GM12874 (cell line): Measurements from ENCODE around the gene TIAM2.

Experiments
- TF ChIP-seq, protein P1 (sequence below): IDR thresholded peaks from 2 replicates; pipeline ENCODE4 v1.5.1; 2011; ENCODE audit warnings: low read depth, mild to moderate bottlenecking, control low read depth, low read length, moderate library complexity; ENCODE audit not compliant: insufficient read depth

TIAM2 gene

DNA sequence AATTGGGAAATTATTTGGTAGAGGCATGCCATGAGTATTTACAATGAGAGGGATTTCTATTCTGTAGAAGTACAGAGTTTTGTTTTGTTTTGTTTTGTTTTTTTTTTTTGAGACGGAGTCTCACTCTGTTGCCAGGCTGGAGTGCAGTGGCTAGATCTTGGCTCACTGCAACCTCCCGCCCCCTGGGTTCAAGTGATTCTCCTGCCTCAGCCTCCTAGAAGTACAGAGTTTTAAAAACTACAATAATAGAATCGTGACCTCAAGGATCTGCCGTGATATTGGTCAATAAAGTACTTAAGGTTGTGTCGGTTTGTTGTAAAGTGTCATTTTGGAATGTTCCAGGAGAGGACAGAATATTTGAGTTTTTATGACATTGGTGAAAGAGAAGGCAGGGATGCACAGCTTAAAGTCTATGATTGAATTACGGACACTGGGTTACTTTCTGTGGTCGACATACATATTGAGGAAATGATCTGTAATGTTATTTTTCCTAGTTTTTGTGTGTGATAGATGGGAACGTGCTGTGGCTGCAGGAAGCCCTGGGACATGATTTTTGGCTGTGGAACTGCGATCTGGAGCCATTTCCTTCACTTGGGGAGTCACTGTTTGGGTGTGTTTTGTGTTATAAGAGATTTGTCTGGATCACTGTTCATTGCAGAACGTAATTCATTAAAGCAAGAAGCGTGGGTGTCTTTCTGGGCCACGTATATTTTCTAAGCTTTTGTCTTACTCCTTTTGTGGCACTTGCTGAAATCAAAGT is 59.6 kb downstream of the TIAM2 start:
- TF ChIP-seq, protein P1, sequence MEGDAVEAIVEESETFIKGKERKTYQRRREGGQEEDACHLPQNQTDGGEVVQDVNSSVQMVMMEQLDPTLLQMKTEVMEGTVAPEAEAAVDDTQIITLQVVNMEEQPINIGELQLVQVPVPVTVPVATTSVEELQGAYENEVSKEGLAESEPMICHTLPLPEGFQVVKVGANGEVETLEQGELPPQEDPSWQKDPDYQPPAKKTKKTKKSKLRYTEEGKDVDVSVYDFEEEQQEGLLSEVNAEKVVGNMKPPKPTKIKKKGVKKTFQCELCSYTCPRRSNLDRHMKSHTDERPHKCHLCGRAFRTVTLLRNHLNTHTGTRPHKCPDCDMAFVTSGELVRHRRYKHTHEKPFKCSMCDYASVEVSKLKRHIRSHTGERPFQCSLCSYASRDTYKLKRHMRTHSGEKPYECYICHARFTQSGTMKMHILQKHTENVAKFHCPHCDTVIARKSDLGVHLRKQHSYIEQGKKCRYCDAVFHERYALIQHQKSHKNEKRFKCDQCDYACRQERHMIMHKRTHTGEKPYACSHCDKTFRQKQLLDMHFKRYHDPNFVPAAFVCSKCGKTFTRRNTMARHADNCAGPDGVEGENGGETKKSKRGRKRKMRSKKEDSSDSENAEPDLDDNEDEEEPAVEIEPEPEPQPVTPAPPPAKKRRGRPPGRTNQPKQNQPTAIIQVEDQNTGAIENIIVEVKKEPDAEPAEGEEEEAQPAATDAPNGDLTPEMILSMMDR: no peak

DNA sequence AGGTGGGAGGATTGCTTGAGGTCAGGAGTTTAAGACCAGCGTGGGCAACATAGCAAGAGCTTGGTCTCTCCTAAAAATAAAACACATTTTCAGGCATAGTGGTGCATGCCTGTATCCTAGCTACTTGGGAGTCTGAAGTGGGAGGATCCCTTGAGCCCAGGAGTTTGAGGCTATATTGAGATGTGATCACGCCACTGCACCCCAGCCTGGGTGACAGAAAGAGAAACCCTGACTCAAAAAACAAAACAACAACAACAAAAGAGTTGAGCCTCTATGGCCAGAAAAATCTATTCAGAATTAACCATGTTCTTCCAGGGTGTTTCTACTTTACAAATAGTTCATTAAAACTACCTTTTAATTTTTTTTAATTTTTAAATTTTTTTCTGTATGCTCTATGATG is 60.6 kb downstream of the TIAM2 start:
- TF ChIP-seq, protein P1: no peak

DNA sequence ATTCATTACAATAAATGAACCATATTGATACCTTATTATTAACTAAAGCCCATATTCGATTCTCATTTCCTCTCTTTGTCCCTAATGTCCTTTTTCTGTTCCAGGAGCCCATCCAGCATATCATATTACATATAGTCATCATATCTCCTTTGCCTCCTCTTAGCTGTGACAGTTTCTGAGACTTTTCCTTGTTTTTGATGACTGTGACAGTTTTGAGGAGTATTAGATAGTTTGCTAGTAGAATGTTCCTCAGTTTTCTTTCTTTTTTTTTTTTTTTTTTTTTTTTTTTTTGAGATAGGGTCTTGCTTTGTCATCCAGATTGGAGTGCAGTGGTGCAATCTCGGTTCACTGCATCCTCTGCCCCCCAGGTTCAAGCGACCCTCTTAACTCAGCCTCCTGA is 61.6 kb downstream of the TIAM2 start:
- TF ChIP-seq, protein P1: no peak

DNA sequence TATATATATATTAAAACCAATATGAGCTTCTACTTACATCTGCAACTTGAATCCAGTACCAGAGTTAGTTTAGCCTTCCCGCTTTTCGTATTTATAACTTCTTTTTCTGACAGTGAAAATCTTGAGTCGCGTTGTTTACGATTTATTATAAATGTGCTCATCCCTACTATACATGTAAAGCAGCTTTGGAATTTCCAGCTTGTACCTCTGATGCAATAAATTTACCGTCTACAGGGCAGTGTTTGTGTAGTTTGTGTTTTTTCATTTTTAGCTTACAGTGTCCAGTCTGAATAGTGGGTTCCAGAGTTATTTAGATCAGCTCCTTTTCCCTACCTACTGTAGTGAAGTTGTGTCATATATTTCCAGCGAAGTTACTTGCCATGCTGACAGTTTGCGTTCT is 66.3 kb downstream of the TIAM2 start:
- TF ChIP-seq, protein P1: no peak

DNA sequence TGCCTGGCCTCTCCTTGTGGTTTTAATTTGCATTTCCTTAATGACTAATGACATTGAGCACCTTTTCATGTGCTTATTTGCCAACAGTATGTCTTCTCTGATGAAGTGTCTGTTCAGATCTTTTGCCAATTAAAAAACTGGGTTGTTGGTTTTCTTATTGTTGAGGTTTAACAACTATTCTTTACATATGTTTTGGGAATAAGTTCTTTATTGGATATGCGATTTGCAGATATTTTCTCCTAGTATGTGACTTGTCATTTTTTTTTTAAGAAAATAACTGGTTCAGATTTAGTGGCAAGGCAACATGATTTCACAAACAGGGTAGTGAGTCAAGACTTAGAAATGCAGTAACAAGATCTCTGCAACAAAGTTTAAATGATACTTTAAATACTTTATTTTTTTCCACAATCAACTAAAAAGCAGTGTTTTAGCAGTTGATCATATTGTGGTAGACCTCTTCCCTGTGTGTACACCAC is 67.8 kb downstream of the TIAM2 start:
- TF ChIP-seq, protein P1: no peak

DNA sequence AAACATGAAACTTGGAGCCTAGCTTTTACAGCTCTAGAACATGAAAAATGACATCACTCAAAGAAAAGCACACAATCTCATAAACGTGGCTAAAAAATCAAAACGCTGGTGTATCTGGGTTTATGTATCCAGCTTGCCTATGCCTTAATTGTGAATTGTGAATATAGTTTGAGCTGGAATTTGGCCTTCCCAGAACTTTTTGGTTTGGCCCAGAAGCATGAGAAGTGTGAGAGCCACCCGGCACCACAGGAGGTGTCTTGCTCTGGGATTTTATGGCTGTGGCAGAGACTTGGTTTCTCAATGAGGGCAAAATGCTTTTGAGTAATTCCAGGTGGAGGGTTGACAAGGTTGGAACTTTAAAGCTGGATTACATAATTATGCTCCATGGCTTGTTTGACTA is 69.2 kb downstream of the TIAM2 start:
- TF ChIP-seq, protein P1: no peak

DNA sequence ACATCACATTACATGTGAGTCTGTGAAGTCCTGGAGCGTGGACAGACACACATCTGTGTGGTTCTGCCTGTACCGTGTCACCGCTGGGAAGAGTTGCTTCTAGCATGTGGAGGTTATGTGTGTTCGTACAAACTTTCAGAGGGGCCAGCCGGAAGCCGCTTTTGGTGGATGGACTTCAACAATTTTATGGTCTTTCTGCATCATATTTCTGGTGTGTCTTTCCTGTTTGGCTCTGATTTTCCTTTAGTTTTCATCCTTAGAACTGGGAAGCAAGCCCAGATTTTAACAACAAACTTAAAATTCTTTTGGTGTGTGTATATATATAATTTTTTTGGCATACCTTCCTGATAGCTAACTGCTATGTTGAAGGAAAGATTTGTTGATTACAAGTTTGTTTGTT is 71.2 kb downstream of the TIAM2 start:
- TF ChIP-seq, protein P1: no peak
